ENCODE data around the gene HSPA2.

DNA sequence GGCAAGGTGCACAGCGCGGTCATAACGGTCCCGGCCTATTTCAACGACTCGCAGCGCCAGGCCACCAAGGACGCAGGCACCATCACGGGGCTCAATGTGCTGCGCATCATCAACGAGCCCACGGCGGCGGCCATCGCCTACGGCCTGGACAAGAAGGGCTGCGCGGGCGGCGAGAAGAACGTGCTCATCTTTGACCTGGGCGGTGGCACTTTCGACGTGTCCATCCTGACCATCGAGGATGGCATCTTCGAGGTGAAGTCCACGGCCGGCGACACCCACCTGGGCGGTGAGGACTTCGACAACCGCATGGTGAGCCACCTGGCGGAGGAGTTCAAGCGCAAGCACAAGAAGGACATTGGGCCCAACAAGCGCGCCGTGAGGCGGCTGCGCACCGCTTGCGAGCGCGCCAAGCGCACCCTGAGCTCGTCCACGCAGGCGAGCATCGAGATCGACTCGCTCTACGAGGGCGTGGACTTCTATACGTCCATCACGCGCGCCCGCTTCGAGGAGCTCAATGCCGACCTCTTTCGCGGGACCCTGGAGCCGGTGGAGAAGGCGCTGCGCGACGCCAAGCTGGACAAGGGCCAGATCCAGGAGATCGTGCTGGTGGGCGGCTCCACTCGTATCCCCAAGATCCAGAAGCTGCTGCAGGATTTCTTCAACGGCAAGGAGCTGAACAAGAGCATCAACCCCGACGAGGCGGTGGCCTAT lies 875 bp downstream of the HSPA2 start:
- TF ChIP-seq YY1 (IDR thresholded peaks at IDR 0.05; ENCODE audit: insufficient read depth, insufficient read length) (no peak), SUZ12 (IDR thresholded peaks at IDR 0.05; ENCODE audit: extremely low read depth, insufficient read depth, insufficient read length) (no peak), ZNF274 (IDR thresholded peaks at IDR 0.05; ENCODE audit: low read depth, low read length) (no peak)
